AG10803 (cell line): ENCODE results near the gene PRPF40B.
"Not testable (repeated sequence)": the region's sequence is repeated elsewhere in the genome, so short reads cannot be mapped to it uniquely, and the experiment has no call there.

Experiments
- DNase-seq: peaks from one replicate; pipeline ENCODE4 v3.0.0; 2010; ENCODE audit warnings: low read depth
- H3K4me3 ChIP-seq: 2 replicates; pipeline ENCODE4 v1.5.1; 2011; ENCODE audit warnings: mild to moderate bottlenecking, low read length, control low read depth
- CTCF ChIP-seq: conservative IDR thresholded peaks from 2 replicates; pipeline ENCODE4 v1.5.1; 2011; ENCODE audit warnings: mild to moderate bottlenecking, low read length, control low read depth, inconsistent platforms

The PRPF40B gene

DNA sequence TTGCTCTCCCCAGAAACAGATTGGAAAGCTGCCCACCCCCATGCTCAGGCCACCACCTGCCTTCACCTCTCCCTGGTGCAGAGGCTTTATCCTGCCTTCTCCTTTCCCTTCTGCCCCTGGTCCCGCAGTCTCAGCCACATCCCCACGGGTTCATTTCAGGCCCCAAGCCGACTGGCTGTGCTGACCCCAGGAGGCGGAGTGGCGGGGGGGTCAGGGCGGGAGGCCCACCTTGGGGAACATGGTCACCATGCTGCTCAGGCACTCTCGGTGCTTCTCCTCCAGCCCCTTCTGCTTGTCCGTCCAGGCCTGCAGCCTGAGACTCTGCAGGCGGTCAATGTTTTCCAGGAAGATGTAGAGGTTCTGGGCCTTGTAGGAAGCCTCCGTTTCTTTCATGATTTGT is 24.8 kb upstream of the PRPF40B start:
- no peak for TF ChIP-seq CTCF
- no peak overlapping the region for H3K4me3 ChIP-seq
- no peak for DNase-seq

DNA sequence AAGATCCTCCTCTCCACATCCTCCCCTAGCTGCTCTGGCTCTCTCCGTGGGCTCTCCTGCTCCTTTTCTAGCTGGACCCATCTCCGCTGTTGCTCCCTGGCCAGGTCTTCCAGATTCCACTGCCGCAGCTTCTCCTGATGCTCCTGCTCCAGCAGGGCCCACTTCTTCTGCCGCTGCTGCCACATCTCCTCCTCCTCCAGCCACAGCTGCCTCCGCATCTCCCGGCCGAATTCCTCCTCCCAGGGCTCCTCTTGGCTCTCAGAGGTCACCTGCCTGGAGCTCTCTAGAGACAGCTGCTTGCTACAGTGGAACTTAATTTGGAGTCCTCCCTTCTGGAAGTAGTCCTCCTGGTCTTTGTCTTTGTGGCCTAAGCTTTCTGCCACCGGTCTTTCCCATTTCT is 23.4 kb upstream of the PRPF40B start:
- H3K4me3 ChIP-seq, result no peak overlapping the region
- no peak for DNase-seq
- TF ChIP-seq CTCF, result no peak

- no peak for TF ChIP-seq CTCF
- no peak overlapping the region for H3K4me3 ChIP-seq
- no peak for DNase-seq
Observed at GRCh38 chr12:49603721-49604120, 19.6 kb upstream of the PRPF40B start.

- no peak overlapping the region for H3K4me3 ChIP-seq
- TF ChIP-seq CTCF, result no peak
- DNase-seq, result no peak
Observed at GRCh38 chr12:49604856-49605255, 18.5 kb upstream of the PRPF40B start.

GRCh38 chr12:49605539-49605938 is 17.8 kb upstream of the PRPF40B start, which contains the start of gene FAM186B:
TSS of gene FAM186B (minus strand) at chr12:49605639. CDS start at chr12:49605477, 162 bp downstream.
- not testable (repeated sequence) for DNase-seq, H3K4me3 ChIP-seq

- no peak for DNase-seq
- no peak overlapping the region for H3K4me3 ChIP-seq
- no peak for TF ChIP-seq CTCF
Observed at GRCh38 chr12:49609059-49609874, 14.1 kb upstream of the PRPF40B start.

DNA sequence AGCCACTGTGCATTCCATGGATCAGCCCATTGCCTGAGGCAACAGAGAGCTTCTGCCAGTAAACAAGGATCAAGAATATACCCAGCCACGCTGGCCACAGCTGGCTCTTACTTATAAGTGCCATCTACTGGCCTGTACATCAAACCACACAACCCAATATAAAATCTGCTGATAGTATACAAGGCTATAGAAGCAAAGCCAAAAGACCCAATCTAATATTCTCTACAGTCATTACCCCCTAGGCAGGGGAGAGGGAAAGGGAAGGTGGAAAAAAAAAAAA is 13.5 kb upstream of the PRPF40B start:
- DNase-seq, result no peak
- no peak for TF ChIP-seq CTCF
- H3K4me3 ChIP-seq, result no peak overlapping the region

DNA sequence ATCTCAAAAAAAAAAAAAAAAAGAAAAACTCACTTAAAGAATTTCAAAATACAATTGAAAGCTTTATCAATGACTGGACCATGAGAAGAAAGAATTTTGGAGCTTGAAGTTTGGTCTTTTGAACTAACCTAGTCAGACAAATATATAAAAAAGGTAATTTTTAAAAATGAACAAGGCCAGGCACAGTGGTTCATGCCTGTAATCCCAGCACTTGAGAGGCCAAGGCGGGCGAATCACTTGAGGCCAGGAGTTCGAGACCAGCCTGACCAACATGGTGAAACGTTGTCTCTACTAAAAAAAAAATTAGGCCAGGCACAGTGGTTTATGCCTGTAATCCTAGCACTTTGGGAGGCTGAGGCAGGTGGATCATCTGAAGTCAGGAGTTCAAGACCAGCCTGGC is 12.6 kb upstream of the PRPF40B start:
- not testable (repeated sequence) for H3K4me3 ChIP-seq, DNase-seq
